Gastrocnemius medialis (tissue), 4 donors: ENCODE data around the gene AUTS2. TPM values are rescaled to one million over a fixed set of nuclear protein-coding genes. Genes with fewer than 3 reads are reported as not detected.
"Not testable (repeated sequence)": the region's sequence is repeated elsewhere in the genome, so short reads cannot be mapped to it uniquely, and the experiment has no call there.

ENCODE experiments used
- ATAC-seq, 2 donors: fragments of 150-250 bp; one replicate each; pipeline ENCODE4 v1.9.1; 2016
- DNase-seq, 2 donors: peaks; one replicate each; pipeline ENCODE4 v3.0.0-alpha.2; 2019
- H3K27ac ChIP-seq, 4 donors: fragments of 200-600 bp; sonication (generic); 1 replicate in 1 of 4; 2 replicates in 3 of 4; pipeline ENCODE4 v1.5.1; 2016 to 2018; ENCODE audit warnings: mild to moderate bottlenecking in 2 of 4, moderate library complexity in 1 of 4
- H3K27me3 ChIP-seq, 3 donors: fragments of 200-600 bp; sonication (generic) in 2 of 3; 1 replicate in 1 of 3; 2 replicates in 2 of 3; pipeline versions ENCODE4 v1.5.1 to v1.6.0; 2016 to 2019; ENCODE audit warnings: mild to moderate bottlenecking in 1 of 3, moderate library complexity in 1 of 3
- H3K36me3 ChIP-seq, 2 donors: fragments of 200-600 bp; sonication (generic) in 1 of 2; one replicate each; pipeline ENCODE4 v1.5.1; 2017 to 2018
- H3K4me1 ChIP-seq, 2 donors: fragments of 200-600 bp; sonication (generic) in 1 of 2; one replicate each; pipeline ENCODE4 v1.5.1; 2016 to 2017; ENCODE audit warnings: mild to moderate bottlenecking in 2 of 2
- H3K4me3 ChIP-seq, 4 donors: fragments of 200-600 bp; sonication (generic) in 3 of 4; 1 replicate in 1 of 4; 2 replicates in 3 of 4; pipeline ENCODE4 v1.5.1; 2016 to 2019; ENCODE audit warnings: mild to moderate bottlenecking in 2 of 4
- H3K9me3 ChIP-seq, 3 donors: fragments of 200-600 bp; sonication (generic) in 2 of 3; 1 replicate in 1 of 3; 2 replicates in 2 of 3; pipeline ENCODE4 v1.5.1; 2016 to 2019
- POLR2A ChIP-seq, 2 donors: fragments of 450-650 bp; IDR thresholded peaks; one replicate each; pipeline ENCODE4 v1.6.1; 2017; ENCODE audit warnings: antibody characterized with exemption in 2 of 2, mild to moderate bottlenecking in 2 of 2, moderate library complexity in 2 of 2
- in situ Hi-C, 4 donors: fragments of 200-750 bp; cut with MboI; loops; one replicate each; pipeline versions ENCODE4 v1.15.0 to v1.8.0; 2017; ENCODE audit warnings: low sequenced_read_pairs in 4 of 4
- intact Hi-C: fragments of 100-400 bp; cut with DNase I; formaldehyde crosslinking; loops from one replicate; pipeline ENCODE4 v1.15.1; 2023; ENCODE audit warnings: low total_unique reads
- total RNA-seq, 4 donors: library from RNA; depleted of rRNA; stranded (reverse); fragments of >200 nt; gene quantifications; one replicate each; pipeline versions ENCODE4 v1.1.0 to v1.2.3, GENCODE V29; 2016
- TF ChIP-seq, protein P1 (sequence below), 5 experiments: fragments of 450-650 bp in 3 of 5; fragments of 200-600 bp in 2 of 5; sonication (generic) in 2 of 5; IDR thresholded peaks in 4 of 5; conservative IDR thresholded peaks in 1 of 5; 1 replicate in 4 of 5; 2 replicates in 1 of 5; pipeline ENCODE4 v1.5.1; 2016 to 2019; ENCODE audit warnings: antibody characterized with exemption in 5 of 5, mild to moderate bottlenecking in 3 of 5, moderate library complexity in 3 of 5

AUTS2 gene
- total RNA-seq, 4 donors from 2014 or later, result 2.5 to 16.2 (median 8.5) TPM

GRCh38 chr7:70356085-70356786, 758.0 kb downstream of the AUTS2 start:
- no peak overlapping the region for H3K4me3 ChIP-seq
- H3K9me3 ChIP-seq, result no peaks in the 10 kb centered on the region
- H3K27me3 ChIP-seq, result no peaks in the 10 kb centered on the region
- in situ Hi-C loops (no loop called here), intact Hi-C loops (no loop called here)
- H3K4me1 ChIP-seq, result peaks cover 0 to 18% of the 10 kb centered on the region in 2 donors
- DNase-seq (no peak), ATAC-seq (no peak)
- TF ChIP-seq, protein P1, sequence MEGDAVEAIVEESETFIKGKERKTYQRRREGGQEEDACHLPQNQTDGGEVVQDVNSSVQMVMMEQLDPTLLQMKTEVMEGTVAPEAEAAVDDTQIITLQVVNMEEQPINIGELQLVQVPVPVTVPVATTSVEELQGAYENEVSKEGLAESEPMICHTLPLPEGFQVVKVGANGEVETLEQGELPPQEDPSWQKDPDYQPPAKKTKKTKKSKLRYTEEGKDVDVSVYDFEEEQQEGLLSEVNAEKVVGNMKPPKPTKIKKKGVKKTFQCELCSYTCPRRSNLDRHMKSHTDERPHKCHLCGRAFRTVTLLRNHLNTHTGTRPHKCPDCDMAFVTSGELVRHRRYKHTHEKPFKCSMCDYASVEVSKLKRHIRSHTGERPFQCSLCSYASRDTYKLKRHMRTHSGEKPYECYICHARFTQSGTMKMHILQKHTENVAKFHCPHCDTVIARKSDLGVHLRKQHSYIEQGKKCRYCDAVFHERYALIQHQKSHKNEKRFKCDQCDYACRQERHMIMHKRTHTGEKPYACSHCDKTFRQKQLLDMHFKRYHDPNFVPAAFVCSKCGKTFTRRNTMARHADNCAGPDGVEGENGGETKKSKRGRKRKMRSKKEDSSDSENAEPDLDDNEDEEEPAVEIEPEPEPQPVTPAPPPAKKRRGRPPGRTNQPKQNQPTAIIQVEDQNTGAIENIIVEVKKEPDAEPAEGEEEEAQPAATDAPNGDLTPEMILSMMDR (IDR thresholded peaks at IDR 0.05 in 4 of 5, conservative IDR thresholded peaks at IDR 0.05 in 1 of 5), result no peak
- TF ChIP-seq POLR2A (IDR thresholded peaks at IDR 0.05), result no peak
- H3K27ac ChIP-seq, result no peak overlapping the region
- no peaks in the 10 kb centered on the region for H3K36me3 ChIP-seq

DNA sequence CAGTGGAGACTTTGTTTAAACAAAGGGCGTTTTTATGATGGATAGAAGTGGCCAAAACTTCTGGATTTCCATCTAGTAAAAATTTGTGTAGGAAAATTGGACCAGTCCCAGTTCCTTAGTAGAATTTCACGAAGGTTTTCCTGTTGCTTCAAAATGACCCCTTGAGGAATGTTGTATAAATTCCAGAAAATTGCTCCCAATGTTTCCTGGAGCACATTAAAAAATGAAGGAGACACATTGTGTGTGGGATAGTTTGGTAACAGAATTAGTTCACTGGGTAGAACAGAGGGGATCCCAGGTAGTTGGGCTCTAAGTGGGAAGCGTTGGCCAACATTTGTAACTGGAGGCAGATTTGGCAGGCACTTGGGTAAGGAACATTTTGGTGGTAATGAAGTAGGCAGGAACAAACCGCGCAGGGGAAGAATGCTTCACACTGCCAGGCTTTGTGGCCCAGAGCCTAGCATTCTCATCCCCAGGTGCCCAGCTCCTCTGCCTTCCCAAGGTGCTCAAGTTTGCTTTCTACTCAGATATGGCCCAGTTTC, 758.6 kb downstream of the AUTS2 start:
- no peak overlapping the region for H3K4me3 ChIP-seq
- no peaks in the 10 kb centered on the region for H3K27me3 ChIP-seq
- H3K9me3 ChIP-seq, result no peaks in the 10 kb centered on the region
- no peaks in the 10 kb centered on the region for H3K36me3 ChIP-seq
- TF ChIP-seq, protein P1 (IDR thresholded peaks at IDR 0.05 in 4 of 5, conservative IDR thresholded peaks at IDR 0.05 in 1 of 5), result no peak
- no peak for TF ChIP-seq POLR2A (IDR thresholded peaks at IDR 0.05)
- ATAC-seq (no peak), DNase-seq (no peak)
- peaks cover 0 to 18% of the 10 kb centered on the region in 2 donors for H3K4me1 ChIP-seq
- intact Hi-C loops (no loop called here), in situ Hi-C loops (no loop called here)
- H3K27ac ChIP-seq, result no peak overlapping the region

GRCh38 chr7:70360557-70360956, 762.3 kb downstream of the AUTS2 start:
- intact Hi-C loops (no loop called here), in situ Hi-C loops (no loop called here)
- peaks cover 0 to 15% of the 10 kb centered on the region in 2 donors for H3K4me1 ChIP-seq
- no peak for DNase-seq
- no peak for TF ChIP-seq POLR2A (IDR thresholded peaks at IDR 0.05)
- TF ChIP-seq, protein P1 (IDR thresholded peaks at IDR 0.05 in 4 of 5, conservative IDR thresholded peaks at IDR 0.05 in 1 of 5), result no peak
- ATAC-seq, result no peak
- H3K9me3 ChIP-seq, result no peaks in the 10 kb centered on the region
- H3K4me3 ChIP-seq, result no peak overlapping the region
- no peaks in the 10 kb centered on the region for H3K27me3 ChIP-seq
- no peak overlapping the region for H3K27ac ChIP-seq
- no peaks in the 10 kb centered on the region for H3K36me3 ChIP-seq

DNA sequence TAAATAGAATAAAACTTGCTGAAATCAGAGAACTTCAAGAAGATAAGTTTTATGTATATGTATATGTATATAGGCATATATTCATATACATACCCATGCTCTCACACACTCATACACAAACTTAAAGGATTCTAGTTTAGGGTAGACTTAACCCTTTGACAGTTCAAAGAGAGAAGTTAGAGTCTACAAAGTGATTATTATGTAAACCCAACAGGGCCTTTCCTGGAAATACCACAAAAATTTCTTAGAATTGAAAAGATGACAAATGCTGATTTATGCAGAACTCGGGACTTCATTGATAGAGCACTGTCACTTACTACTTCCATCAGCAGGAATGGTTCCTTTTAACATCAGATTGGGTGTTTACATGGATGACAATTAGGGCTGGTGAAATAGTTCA, 763.5 kb downstream of the AUTS2 start:
- no peaks in the 10 kb centered on the region for H3K9me3 ChIP-seq
- H3K27ac ChIP-seq, result no peak overlapping the region
- intact Hi-C loops (no loop called here), in situ Hi-C loops (no loop called here)
- H3K36me3 ChIP-seq, result no peaks in the 10 kb centered on the region
- no peak overlapping the region for H3K4me3 ChIP-seq
- no peaks in the 10 kb centered on the region for H3K27me3 ChIP-seq
- ATAC-seq (no peak), DNase-seq (no peak)
- TF ChIP-seq, protein P1 (IDR thresholded peaks at IDR 0.05 in 4 of 5, conservative IDR thresholded peaks at IDR 0.05 in 1 of 5), result no peak
- no peak for TF ChIP-seq POLR2A (IDR thresholded peaks at IDR 0.05)
- H3K4me1 ChIP-seq, result peaks cover 0 to 2% of the 10 kb centered on the region in 2 donors

DNA sequence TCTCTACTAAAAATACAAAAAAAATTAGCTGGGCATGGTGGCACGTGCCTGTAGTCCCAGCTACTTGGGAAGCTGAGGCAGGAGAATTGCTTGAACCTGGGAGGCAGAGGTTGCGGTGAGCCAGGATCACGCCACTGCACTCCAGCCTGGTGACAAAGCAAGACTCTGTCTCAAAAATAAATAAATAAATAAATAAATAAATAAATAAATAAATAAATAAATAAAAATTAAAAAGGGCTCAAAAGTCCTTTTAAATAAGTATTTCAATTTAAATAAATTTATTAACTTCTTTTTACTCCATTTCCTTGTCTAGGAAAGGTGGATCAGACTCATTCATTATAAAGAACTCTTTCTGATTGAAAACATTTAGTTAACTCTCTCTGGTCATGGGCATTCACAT, 766.1 kb downstream of the AUTS2 start:
- DNase-seq, H3K36me3 ChIP-seq, H3K9me3 ChIP-seq, H3K27ac ChIP-seq, H3K27me3 ChIP-seq, intact Hi-C loops, H3K4me1 ChIP-seq, H3K4me3 ChIP-seq, in situ Hi-C loops, ATAC-seq: not testable (repeated sequence)
